Prostate gland (tissue), 2 donors: ENCODE measurements around the gene PSMC5. TPM values are rescaled to one million over a fixed set of nuclear protein-coding genes. Genes with fewer than 3 reads are reported as not detected.

Source experiments
- DNase-seq: peaks from one replicate; pipeline ENCODE4 v3.0.0-alpha.2; 2019; ENCODE audit warnings: low spot score
- H3K27ac ChIP-seq, 2 donors: fragments of 200-600 bp; sonication (generic); 2 replicates each; pipeline ENCODE4 v1.5.1; 2017 to 2019
- H3K27me3 ChIP-seq: fragments of 200-600 bp; sonication (generic); replicated peaks from 2 replicates; pipeline ENCODE4 v1.5.1; 2019; ENCODE audit not compliant: insufficient read depth
- H3K36me3 ChIP-seq, 2 donors: fragments of 200-600 bp; sonication (generic); 1 replicate in 1 of 2; 2 replicates in 1 of 2; pipeline versions ENCODE4 v1.5.1 to v1.8.1; 2017 to 2019
- H3K4me1 ChIP-seq: fragments of 200-600 bp; sonication (generic); replicated peaks from 2 replicates; pipeline ENCODE4 v1.5.1; 2019
- H3K4me3 ChIP-seq, 2 donors: fragments of 200-600 bp; sonication (generic); 2 replicates each; pipeline ENCODE4 v1.5.1; 2017 to 2019
- H3K9me3 ChIP-seq: fragments of 200-600 bp; sonication (generic); 2 replicates; pipeline ENCODE4 v1.5.1; 2017
- CTCF ChIP-seq, 4 experiments: fragments of 200-600 bp in 2 of 4; fragments of 450-650 bp in 2 of 4; sonication (generic) in 2 of 4; IDR thresholded peaks; 1 replicate in 3 of 4; 2 replicates in 1 of 4; pipeline ENCODE4 v1.5.1; 2016 to 2019; ENCODE audit warnings: antibody characterized with exemption in 4 of 4, mild to moderate bottlenecking in 2 of 4, moderate library complexity in 2 of 4
- POLR2A ChIP-seq: fragments of 450-650 bp; IDR thresholded peaks from one replicate; pipeline ENCODE4 v1.6.1; 2016; ENCODE audit warnings: antibody characterized with exemption, mild to moderate bottlenecking
- POLR2AphosphoS5 ChIP-seq: sonication (generic); formaldehyde crosslinking; IDR thresholded peaks from one replicate; pipeline ENCODE4 v1.6.1; 2017; ENCODE audit warnings: antibody characterized with exemption
- WGBS: methylation state at CpG from one replicate; pipeline ENCODE4 v1.1.5; 2018; 5-methylcytosine and 5-hydroxymethylcytosine counted together
- intact Hi-C: fragments of 100-400 bp; cut with DNase I; formaldehyde crosslinking; loops from one replicate; pipeline ENCODE4 v1.14.2; 2022
- total RNA-seq, 2 donors: library from RNA; depleted of rRNA; stranded (reverse); fragments of >200 nt; gene quantifications; one replicate each; pipeline ENCODE4 v1.1.0, GENCODE V29; 2016

The PSMC5 gene
- 100 to 1,000 TPM in 1 of 2 donors, 10 to 100 TPM in 1; 94.0 to 109 TPM for total RNA-seq

GRCh38 chr17:63827002-63827800 lies at the start of gene PSMC5, which contains the start of gene FTSJ3:
Gene PSMC5, plus strand, starts transcription at chr17:63827431. Its CDS starts 60 bp downstream, at chr17:63827491.
Gene FTSJ3, minus strand, starts transcription at chr17:63827663. Its CDS starts 761 bp downstream, at chr17:63826902.
- Histone ChIP-seq H3K9me3 (no peaks in the 10 kb centered on the region), H3K4me1 (peaks cover 5% of the 10 kb centered on the region), H3K36me3 (peaks cover 24 to 46% of the 10 kb centered on the region in 2 donors), H3K27ac (peak within 1 kb of the TSS; percentile 89 to 90), H3K27me3 (no peaks in the 10 kb centered on the region), H3K4me3 (peak within 1 kb of the TSS; percentile 60 to 73)
- peak; percentile 95 for DNase-seq
- under 1% methylated on average over 58 of the region's 58 CpGs for WGBS
- intact Hi-C loops: loop anchor here (5.0 kb wide), 1 partner anchor 55 kb away; the partner anchor contains the start of genes CCDC47 and DDX42
- TF ChIP-seq CTCF (IDR thresholded peaks at IDR 0.05) (peak in 3 of 4 experiments; percentile 27 to 62 (median 55)), POLR2A (peak; percentile 62), POLR2AphosphoS5 (peak; percentile 91)

- peak overlapping the region; percentile 62 to 78 for H3K27ac ChIP-seq
Measured at GRCh38 chr17:63780507-63780906, 46.7 kb upstream of the PSMC5 start.

GRCh38 chr17:63780928-63781327 lies 46.3 kb upstream of the PSMC5 start:
- TF ChIP-seq POLR2A: no peak
- no peak for TF ChIP-seq POLR2AphosphoS5
- TF ChIP-seq CTCF (IDR thresholded peaks at IDR 0.05): no peak
- no peaks in the 10 kb centered on the region for H3K36me3 ChIP-seq
- 93% methylated on average over 4 of the region's 4 CpGs for WGBS
- peak overlapping the region; percentile 62 to 78 for H3K27ac ChIP-seq
- H3K27me3 ChIP-seq: no peaks in the 10 kb centered on the region
- H3K4me3 ChIP-seq: no peak overlapping the region
- intact Hi-C loops: no loop called here
- DNase-seq: no peak
- H3K9me3 ChIP-seq: no peaks in the 10 kb centered on the region
- H3K4me1 ChIP-seq: peaks cover 9% of the 10 kb centered on the region

More at GRCh38 chr17:63780507-63780906, 46.7 kb upstream of the PSMC5 start:
- peak; percentile 57 for DNase-seq
- H3K36me3 ChIP-seq: no peaks in the 10 kb centered on the region
- H3K27me3 ChIP-seq: no peaks in the 10 kb centered on the region
- peak; percentile 93 for TF ChIP-seq POLR2AphosphoS5
- no peak for TF ChIP-seq CTCF (IDR thresholded peaks at IDR 0.05)
- TF ChIP-seq POLR2A: peak; percentile 64
- H3K9me3 ChIP-seq: no peaks in the 10 kb centered on the region
- H3K4me1 ChIP-seq: peaks cover 9% of the 10 kb centered on the region
- 42% methylated on average over 1 of the region's 1 CpG for WGBS
- intact Hi-C loops: no loop called here
- no peak overlapping the region for H3K4me3 ChIP-seq

GRCh38 chr17:63783522-63783921 lies 43.7 kb upstream of the PSMC5 start:
- Histone ChIP-seq H3K36me3 (peaks cover 0 to 3% of the 10 kb centered on the region in 2 donors), H3K4me3 (no peak overlapping the region), H3K27me3 (no peaks in the 10 kb centered on the region), H3K9me3 (no peaks in the 10 kb centered on the region), H3K27ac (no peak overlapping the region), H3K4me1 (peaks cover 6% of the 10 kb centered on the region)
- 83% methylated on average over 6 of the region's 6 CpGs for WGBS
- no peak for TF ChIP-seq POLR2AphosphoS5
- no peak for TF ChIP-seq CTCF (IDR thresholded peaks at IDR 0.05)
- TF ChIP-seq POLR2A: no peak
- no peak for DNase-seq
- intact Hi-C loops: no loop called here

- peaks cover 4% of the 10 kb centered on the region for H3K4me1 ChIP-seq
- intact Hi-C loops: no loop called here
- no peak for DNase-seq
- no peak overlapping the region for H3K27ac ChIP-seq
- no peaks in the 10 kb centered on the region for H3K9me3 ChIP-seq
- peaks cover 0 to 3% of the 10 kb centered on the region in 2 donors for H3K36me3 ChIP-seq
- WGBS: 76% methylated on average over 1 of the region's 1 CpG
- H3K27me3 ChIP-seq: no peaks in the 10 kb centered on the region
- no peak overlapping the region for H3K4me3 ChIP-seq
- no peak for TF ChIP-seq POLR2AphosphoS5
- TF ChIP-seq CTCF (IDR thresholded peaks at IDR 0.05): no peak
- no peak for TF ChIP-seq POLR2A
Measured at GRCh38 chr17:63785556-63785955, 41.7 kb upstream of the PSMC5 start.
